ENCODE data around the gene GAS7. TPM values are rescaled to one million over a fixed set of nuclear protein-coding genes. Genes with fewer than 3 reads are reported as not detected.

The GAS7 gene
- total and polyA plus RNA-seq, 2 experiments from 2014 or later: 1.9 to 10.7 TPM

DNA sequence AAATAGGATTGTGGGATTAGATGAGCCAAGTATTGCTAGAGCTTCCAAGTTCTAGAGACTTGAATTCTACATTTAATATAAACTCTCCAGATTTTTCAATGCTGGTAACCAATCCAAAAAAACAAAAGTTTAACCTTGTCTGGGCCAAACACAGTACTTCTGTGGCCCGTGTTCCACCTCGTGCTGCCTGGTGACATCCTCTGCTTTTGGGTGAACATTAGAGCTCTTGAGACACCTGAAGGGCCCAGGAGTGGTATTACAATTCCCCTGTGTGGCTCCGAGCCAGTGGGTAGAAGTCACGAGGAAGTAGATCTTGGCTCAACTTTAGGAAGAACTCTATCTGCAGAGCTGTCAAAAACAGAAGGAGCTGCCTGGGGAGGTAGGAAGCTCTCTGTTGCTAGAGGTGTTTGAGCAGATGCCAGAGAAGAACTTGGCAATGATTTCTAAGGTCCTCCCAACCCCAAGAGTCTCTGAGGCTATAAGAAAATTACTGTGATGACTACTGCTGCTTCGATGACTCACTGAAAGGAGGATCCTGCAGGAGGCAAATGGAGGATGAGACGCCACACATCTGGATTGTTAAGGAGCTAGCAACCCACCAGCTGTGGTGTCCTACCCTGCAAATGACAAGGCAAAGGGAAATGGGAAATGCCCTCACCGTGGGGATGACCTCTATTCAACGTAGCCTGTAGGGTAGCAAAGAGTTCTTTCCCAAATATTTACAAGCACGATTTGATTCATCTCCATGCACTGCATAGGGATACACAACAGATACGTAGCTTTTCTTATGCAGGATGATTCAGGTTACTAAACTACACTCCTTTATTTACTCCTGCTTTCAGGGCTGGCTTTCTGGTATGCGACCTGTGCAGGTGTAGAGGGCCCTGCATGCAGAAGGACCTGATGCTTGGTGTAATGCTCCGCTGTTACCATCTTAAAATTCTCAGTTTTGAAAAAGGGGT lies 45.8 kb upstream of the GAS7 start:
- H3K4me3 Mint-ChIP-seq: no peak overlapping the region
- no peaks in the 10 kb centered on the region for H3K27me3 ChIP-seq (ENCODE audit: insufficient read depth)
- DNase-seq (ENCODE audit: low spot score): no peak
- H3K9me2 ChIP-seq (ENCODE audit: insufficient read depth): peaks cover 6% of the 10 kb centered on the region; the same call in 1 of the 2 replicates
- H3K9me3 Mint-ChIP-seq: no peaks in the 10 kb centered on the region
- H3K4me2 ChIP-seq: no peak overlapping the region
- H3K36me3 ChIP-seq (ENCODE audit: insufficient read depth): no peaks in the 10 kb centered on the region
- no peaks in the 10 kb centered on the region for H3K4me1 ChIP-seq (ENCODE audit: insufficient read depth)
- H4K20me1 ChIP-seq (replicated peaks; ENCODE audit: insufficient read depth): no peaks in the 10 kb centered on the region
- no peaks in the 10 kb centered on the region for H3F3A ChIP-seq (replicated peaks; ENCODE audit: low read depth)
- no peak for ATAC-seq
- H3K79me2 ChIP-seq (replicated peaks; ENCODE audit: insufficient read depth): no peaks in the 10 kb centered on the region
- TF ChIP-seq, protein P1, sequence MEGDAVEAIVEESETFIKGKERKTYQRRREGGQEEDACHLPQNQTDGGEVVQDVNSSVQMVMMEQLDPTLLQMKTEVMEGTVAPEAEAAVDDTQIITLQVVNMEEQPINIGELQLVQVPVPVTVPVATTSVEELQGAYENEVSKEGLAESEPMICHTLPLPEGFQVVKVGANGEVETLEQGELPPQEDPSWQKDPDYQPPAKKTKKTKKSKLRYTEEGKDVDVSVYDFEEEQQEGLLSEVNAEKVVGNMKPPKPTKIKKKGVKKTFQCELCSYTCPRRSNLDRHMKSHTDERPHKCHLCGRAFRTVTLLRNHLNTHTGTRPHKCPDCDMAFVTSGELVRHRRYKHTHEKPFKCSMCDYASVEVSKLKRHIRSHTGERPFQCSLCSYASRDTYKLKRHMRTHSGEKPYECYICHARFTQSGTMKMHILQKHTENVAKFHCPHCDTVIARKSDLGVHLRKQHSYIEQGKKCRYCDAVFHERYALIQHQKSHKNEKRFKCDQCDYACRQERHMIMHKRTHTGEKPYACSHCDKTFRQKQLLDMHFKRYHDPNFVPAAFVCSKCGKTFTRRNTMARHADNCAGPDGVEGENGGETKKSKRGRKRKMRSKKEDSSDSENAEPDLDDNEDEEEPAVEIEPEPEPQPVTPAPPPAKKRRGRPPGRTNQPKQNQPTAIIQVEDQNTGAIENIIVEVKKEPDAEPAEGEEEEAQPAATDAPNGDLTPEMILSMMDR (conservative IDR thresholded peaks at IDR 0.05; ENCODE audit: low read depth in 2 of 2): no peak
- TF ChIP-seq NANOG (IDR thresholded peaks at IDR 0.05; ENCODE audit: borderline replicate concordance) (no peak), ZNF331 (CRISPR knock-in tag; IDR thresholded peaks at IDR 0.05; ENCODE audit: low read depth) (no peak), POLR2AphosphoS5 (IDR thresholded peaks at IDR 0.05; ENCODE audit: low read depth) (no peak), CREB1 (CRISPR knock-in tag; IDR thresholded peaks at IDR 0.05; ENCODE audit: low read depth) (no peak), ZNF114 (CRISPR knock-in tag; IDR thresholded peaks at IDR 0.05) (no peak), EZH2 (IDR thresholded peaks at IDR 0.05; ENCODE audit: low read depth, unreplicated experiment) (no peak), JUNB (IDR thresholded peaks at IDR 0.05; ENCODE audit: unreplicated experiment) (no peak), EZH2phosphoT487 (IDR thresholded peaks at IDR 0.05; ENCODE audit: unreplicated experiment) (no peak)
- TF ChIP-seq, protein P2, sequence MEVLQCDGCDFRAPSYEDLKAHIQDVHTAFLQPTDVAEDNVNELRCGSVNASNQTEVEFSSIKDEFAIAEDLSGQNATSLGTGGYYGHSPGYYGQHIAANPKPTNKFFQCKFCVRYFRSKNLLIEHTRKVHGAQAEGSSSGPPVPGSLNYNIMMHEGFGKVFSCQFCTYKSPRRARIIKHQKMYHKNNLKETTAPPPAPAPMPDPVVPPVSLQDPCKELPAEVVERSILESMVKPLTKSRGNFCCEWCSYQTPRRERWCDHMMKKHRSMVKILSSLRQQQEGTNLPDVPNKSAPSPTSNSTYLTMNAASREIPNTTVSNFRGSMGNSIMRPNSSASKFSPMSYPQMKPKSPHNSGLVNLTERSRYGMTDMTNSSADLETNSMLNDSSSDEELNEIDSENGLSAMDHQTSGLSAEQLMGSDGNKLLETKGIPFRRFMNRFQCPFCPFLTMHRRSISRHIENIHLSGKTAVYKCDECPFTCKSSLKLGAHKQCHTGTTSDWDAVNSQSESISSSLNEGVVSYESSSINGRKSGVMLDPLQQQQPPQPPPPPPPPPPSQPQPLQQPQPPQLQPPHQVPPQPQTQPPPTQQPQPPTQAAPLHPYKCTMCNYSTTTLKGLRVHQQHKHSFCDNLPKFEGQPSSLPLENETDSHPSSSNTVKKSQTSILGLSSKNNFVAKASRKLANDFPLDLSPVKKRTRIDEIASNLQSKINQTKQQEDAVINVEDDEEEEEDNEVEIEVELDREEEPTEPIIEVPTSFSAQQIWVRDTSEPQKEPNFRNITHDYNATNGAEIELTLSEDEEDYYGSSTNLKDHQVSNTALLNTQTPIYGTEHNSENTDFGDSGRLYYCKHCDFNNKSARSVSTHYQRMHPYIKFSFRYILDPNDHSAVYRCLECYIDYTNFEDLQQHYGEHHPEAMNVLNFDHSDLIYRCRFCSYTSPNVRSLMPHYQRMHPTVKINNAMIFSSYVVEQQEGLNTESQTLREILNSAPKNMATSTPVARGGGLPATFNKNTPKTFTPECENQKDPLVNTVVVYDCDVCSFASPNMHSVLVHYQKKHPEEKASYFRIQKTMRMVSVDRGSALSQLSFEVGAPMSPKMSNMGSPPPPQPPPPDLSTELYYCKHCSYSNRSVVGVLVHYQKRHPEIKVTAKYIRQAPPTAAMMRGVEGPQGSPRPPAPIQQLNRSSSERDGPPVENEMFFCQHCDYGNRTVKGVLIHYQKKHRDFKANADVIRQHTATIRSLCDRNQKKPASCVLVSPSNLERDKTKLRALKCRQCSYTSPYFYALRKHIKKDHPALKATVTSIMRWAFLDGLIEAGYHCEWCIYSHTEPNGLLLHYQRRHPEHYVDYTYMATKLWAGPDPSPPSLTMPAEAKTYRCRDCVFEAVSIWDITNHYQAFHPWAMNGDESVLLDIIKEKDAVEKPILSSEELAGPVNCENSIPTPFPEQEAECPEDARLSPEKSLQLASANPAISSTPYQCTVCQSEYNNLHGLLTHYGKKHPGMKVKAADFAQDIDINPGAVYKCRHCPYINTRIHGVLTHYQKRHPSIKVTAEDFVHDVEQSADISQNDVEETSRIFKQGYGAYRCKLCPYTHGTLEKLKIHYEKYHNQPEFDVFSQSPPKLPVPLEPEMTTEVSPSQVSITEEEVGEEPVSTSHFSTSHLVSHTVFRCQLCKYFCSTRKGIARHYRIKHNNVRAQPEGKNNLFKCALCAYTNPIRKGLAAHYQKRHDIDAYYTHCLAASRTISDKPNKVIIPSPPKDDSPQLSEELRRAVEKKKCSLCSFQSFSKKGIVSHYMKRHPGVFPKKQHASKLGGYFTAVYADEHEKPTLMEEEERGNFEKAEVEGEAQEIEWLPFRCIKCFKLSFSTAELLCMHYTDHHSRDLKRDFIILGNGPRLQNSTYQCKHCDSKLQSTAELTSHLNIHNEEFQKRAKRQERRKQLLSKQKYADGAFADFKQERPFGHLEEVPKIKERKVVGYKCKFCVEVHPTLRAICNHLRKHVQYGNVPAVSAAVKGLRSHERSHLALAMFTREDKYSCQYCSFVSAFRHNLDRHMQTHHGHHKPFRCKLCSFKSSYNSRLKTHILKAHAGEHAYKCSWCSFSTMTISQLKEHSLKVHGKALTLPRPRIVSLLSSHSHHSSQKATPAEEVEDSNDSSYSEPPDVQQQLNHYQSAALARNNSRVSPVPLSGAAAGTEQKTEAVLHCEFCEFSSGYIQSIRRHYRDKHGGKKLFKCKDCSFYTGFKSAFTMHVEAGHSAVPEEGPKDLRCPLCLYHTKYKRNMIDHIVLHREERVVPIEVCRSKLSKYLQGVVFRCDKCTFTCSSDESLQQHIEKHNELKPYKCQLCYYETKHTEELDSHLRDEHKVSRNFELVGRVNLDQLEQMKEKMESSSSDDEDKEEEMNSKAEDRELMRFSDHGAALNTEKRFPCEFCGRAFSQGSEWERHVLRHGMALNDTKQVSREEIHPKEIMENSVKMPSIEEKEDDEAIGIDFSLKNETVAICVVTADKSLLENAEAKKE (CRISPR knock-in tag; IDR thresholded peaks at IDR 0.05): no peak
- no peak overlapping the region for H3K27ac Mint-ChIP-seq
- no peaks in the 10 kb centered on the region; the same call in 2 of the 3 replicates for H3K4me1 Mint-ChIP-seq
- H3K4me3 ChIP-seq: no peak overlapping the region
- H3K27me3 Mint-ChIP-seq (ENCODE audit: insufficient read depth, low read depth, poor library complexity): peaks cover 2% of the 10 kb centered on the region
- H3K36me3 Mint-ChIP-seq (ENCODE audit: low read depth): no peaks in the 10 kb centered on the region
- H3K27ac ChIP-seq (ENCODE audit: low read depth): no peak overlapping the region
- peak overlapping the region; percentile 47; the same call in 1 of the 2 replicates for H2AFZ ChIP-seq
